Hepatocyte (in vitro differentiated cells): ENCODE results near the gene ACAT2. TPM values are rescaled to one million over a fixed set of nuclear protein-coding genes. Genes with fewer than 3 reads are reported as not detected.
"Not testable (repeated sequence)": the region's sequence is repeated elsewhere in the genome, so short reads cannot be mapped to it uniquely, and the experiment has no call there.

Experiments
- DNase-seq: peaks from one replicate; pipeline ENCODE4 v3.0.0-alpha.2; 2016; ENCODE audit warnings: low spot score
- H2AFZ ChIP-seq: fragments of 200-600 bp; sonication (generic); 2 replicates; pipeline ENCODE4 v1.6.0; 2016; ENCODE audit warnings: antibody characterized with exemption, mild to moderate bottlenecking
- H3K27ac ChIP-seq: fragments of 200-600 bp; sonication (generic); 2 replicates; pipeline ENCODE4 v1.5.1; 2016; ENCODE audit warnings: mild to moderate bottlenecking
- H3K27me3 ChIP-seq: fragments of 200-600 bp; sonication (generic); 2 replicates; pipeline ENCODE4 v1.6.1; 2016
- H3K36me3 ChIP-seq: fragments of 200-600 bp; sonication (generic); replicated peaks from 2 replicates; pipeline ENCODE4 v1.5.1; 2016; ENCODE audit warnings: low read depth; ENCODE audit not compliant: insufficient read depth
- H3K4me1 ChIP-seq: fragments of 200-600 bp; sonication (generic); 2 replicates; pipeline ENCODE4 v1.5.1; 2016; ENCODE audit warnings: mild to moderate bottlenecking, moderate library complexity; ENCODE audit not compliant: insufficient read depth
- H3K4me2 ChIP-seq: fragments of 200-600 bp; sonication (generic); 2 replicates; pipeline ENCODE4 v1.6.0; 2016
- H3K4me3 ChIP-seq: fragments of 200-600 bp; sonication (generic); 2 replicates; pipeline ENCODE4 v1.5.1; 2016; ENCODE audit warnings: mild to moderate bottlenecking
- H3K79me2 ChIP-seq: fragments of 200-600 bp; sonication (generic); 2 replicates; pipeline ENCODE4 v1.6.0; 2017; ENCODE audit warnings: mild to moderate bottlenecking
- H3K9me2 ChIP-seq: fragments of 200-600 bp; sonication (generic); replicated peaks from 2 replicates; pipeline ENCODE4 v1.6.0; 2017; ENCODE audit warnings: mild to moderate bottlenecking; ENCODE audit not compliant: insufficient read depth
- H3K9me3 ChIP-seq: fragments of 200-600 bp; sonication (generic); 2 replicates; pipeline ENCODE4 v1.5.1; 2016; ENCODE audit warnings: low read depth, mild to moderate bottlenecking
- H4K20me1 ChIP-seq: fragments of 200-600 bp; sonication (generic); 2 replicates; pipeline ENCODE4 v1.6.0; 2016; ENCODE audit warnings: mild to moderate bottlenecking; ENCODE audit not compliant: insufficient read depth, poor library complexity, severe bottlenecking
- EZH2 ChIP-seq: fragments of 200-600 bp; sonication (generic); IDR thresholded peaks from 2 replicates; pipeline ENCODE4 v1.6.1; 2016; ENCODE audit warnings: antibody characterized with exemption, mild to moderate bottlenecking, borderline replicate concordance
- EZH2phosphoT487 ChIP-seq: fragments of 200-600 bp; sonication (generic); IDR thresholded peaks from one replicate; pipeline ENCODE4 v1.6.1; 2018; ENCODE audit warnings: antibody characterized with exemption, mild to moderate bottlenecking, low read depth, moderate library complexity; ENCODE audit not compliant: unreplicated experiment, severe bottlenecking
- WGBS: methylation state at CpG from one replicate; pipeline ENCODE4 v1.1.6; 2016; ENCODE audit warnings: low lambda C conversion rate; ENCODE audit errors: missing lambda C conversion rate; 5-methylcytosine and 5-hydroxymethylcytosine counted together
- polyA plus RNA-seq: library from polyadenylated mRNA; unstranded; fragments of >200 nt; fragmentation: Nextera tagmentation; extraction: Ambion mirVana; gene quantifications from 2 replicates; pipeline ENCODE4 v1.2.1, GENCODE V29; 2016
- total RNA-seq: library from RNA; depleted of rRNA; stranded (reverse); fragments of >200 nt; gene quantifications from 2 replicates; pipeline ENCODE4 v1.2.3, GENCODE V29; 2014
- TF ChIP-seq, protein P1 (sequence below): fragments of 200-600 bp; sonication (generic); IDR thresholded peaks from 2 replicates; pipeline ENCODE4 v1.5.1; 2016; ENCODE audit warnings: antibody characterized with exemption, mild to moderate bottlenecking; ENCODE audit not compliant: poor library complexity

Gene ACAT2
- total and polyA plus RNA-seq, 2 experiments from 2014 or later = 67.0 to 98.6 TPM

DNA sequence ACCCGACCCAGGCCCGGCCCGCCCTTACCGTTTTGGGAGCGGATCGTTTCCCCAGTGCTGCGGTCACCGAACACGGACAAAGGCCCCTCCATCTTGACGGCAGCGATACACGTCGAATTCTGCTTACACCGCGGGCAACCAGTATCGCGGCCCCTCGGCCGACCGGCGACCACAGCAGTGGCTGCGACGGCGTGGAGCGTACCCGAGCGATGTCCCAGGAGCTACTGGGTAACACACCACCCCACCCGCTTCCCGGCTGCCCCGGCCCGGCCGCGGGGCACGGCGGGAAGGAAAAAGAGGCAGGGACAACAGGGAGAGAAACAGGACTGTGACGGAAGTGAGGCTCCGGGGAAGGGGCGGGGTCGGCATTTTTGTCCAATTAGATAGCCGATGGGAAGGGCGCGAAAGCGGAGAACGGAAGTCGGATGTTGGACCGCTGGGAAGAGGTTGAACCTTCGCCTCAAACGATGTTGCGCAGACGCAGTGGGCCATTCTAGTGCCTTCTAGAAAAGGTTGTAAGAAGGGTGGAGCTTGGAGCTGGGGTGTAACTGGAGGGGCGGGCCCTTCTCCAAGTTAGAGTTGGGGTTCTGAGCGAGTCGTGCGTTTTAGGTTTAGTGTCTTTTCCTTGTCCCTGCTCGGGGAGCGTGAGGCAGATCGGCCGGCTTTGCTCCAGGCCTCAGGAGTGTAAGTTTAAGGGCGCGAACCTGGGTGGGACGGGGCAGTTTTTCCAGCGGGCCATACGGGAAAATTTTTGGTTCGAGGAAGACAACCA lies 27.7 kb downstream of the ACAT2 start, which contains the start of gene TCP1:
TSS of gene TCP1 (minus strand) at position 226 of the 772 bp plus-strand sequence. CDS start at position 92, 134 bp downstream.
- peaks cover 19% of the 10 kb centered on the region for H4K20me1 ChIP-seq
- 2% methylated on average over 60 of the region's 64 CpGs for WGBS

GRCh38 chr6:159790149-159790955 lies 28.5 kb downstream of the ACAT2 start, which contains the start of gene MRPL18:
Gene MRPL18, plus strand, starts transcription at chr6:159790467. Its CDS starts 121 bp downstream, at chr6:159790588.
- H3K4me2 ChIP-seq = peak within 1 kb of the TSS; percentile 92
- H2AFZ ChIP-seq = peak within 1 kb of the TSS; percentile 45
- WGBS = under 1% methylated on average over 56 of the region's 56 CpGs
- peaks cover 19% of the 10 kb centered on the region for H4K20me1 ChIP-seq
- H3K9me2 ChIP-seq = no peaks in the 10 kb centered on the region
- H3K9me3 ChIP-seq = no peaks in the 10 kb centered on the region
- H3K27ac ChIP-seq = peak within 1 kb of the TSS; percentile 83
- H3K79me2 ChIP-seq = peaks cover 79% of the 10 kb centered on the region
- DNase-seq = peak; percentile 95
- TF ChIP-seq, protein P1, sequence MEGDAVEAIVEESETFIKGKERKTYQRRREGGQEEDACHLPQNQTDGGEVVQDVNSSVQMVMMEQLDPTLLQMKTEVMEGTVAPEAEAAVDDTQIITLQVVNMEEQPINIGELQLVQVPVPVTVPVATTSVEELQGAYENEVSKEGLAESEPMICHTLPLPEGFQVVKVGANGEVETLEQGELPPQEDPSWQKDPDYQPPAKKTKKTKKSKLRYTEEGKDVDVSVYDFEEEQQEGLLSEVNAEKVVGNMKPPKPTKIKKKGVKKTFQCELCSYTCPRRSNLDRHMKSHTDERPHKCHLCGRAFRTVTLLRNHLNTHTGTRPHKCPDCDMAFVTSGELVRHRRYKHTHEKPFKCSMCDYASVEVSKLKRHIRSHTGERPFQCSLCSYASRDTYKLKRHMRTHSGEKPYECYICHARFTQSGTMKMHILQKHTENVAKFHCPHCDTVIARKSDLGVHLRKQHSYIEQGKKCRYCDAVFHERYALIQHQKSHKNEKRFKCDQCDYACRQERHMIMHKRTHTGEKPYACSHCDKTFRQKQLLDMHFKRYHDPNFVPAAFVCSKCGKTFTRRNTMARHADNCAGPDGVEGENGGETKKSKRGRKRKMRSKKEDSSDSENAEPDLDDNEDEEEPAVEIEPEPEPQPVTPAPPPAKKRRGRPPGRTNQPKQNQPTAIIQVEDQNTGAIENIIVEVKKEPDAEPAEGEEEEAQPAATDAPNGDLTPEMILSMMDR = no peak
- TF ChIP-seq EZH2phosphoT487 (no peak), EZH2 (no peak)
- H3K4me3 ChIP-seq = peak within 1 kb of the TSS; percentile 53
- no peaks in the 10 kb centered on the region for H3K27me3 ChIP-seq
- H3K36me3 ChIP-seq = no peaks in the 10 kb centered on the region
- H3K4me1 ChIP-seq = peaks cover 32% of the 10 kb centered on the region

More for the DNA sequence above, 27.7 kb downstream of the ACAT2 start, which contains the start of gene TCP1:
- peak; percentile 100 for DNase-seq
- H3K27me3 ChIP-seq = no peaks in the 10 kb centered on the region
- H3K4me1 ChIP-seq = peaks cover 32% of the 10 kb centered on the region
- peak within 1 kb of the TSS; percentile 45 for H2AFZ ChIP-seq
- no peaks in the 10 kb centered on the region for H3K9me2 ChIP-seq
- peak within 1 kb of the TSS; percentile 83 for H3K27ac ChIP-seq
- no peaks in the 10 kb centered on the region for H3K9me3 ChIP-seq
- H3K79me2 ChIP-seq = peaks cover 87% of the 10 kb centered on the region
- H3K4me2 ChIP-seq = peak within 1 kb of the TSS; percentile 92
- peak within 1 kb of the TSS; percentile 53 for H3K4me3 ChIP-seq
- TF ChIP-seq EZH2 = no peak
- TF ChIP-seq, protein P1 = no peak
- H3K36me3 ChIP-seq = no peaks in the 10 kb centered on the region

DNA sequence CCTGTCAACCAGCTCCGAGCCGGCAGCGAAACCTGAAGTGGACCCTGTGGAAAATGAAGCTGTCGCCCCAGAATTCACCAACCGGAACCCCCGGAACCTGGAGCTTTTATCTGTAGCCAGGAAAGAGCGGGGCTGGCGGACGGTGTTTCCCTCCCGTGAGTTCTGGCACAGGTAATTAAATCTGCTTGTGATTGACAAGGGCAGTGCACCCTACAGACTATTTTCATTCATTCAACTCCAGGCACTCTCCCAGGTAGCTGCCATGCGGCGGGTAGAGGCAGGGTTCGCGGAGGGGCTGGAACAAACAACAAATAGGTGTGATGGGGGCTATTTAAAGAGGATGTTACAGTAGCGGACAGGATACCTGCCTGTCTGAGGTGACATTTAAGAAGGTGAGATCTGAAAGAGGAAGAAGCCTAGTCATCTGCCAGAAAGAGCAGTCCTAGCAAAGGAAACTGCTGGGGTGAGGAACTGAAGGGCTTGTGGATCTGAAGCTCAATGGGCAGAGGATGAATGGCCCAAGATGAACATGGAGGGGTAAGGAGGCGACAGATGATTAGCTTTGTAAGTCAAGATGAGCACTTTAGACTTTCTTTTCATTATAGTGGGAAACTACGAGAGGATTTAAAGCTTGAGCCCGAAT lies 29.2 kb downstream of the ACAT2 start:
- DNase-seq = peak; percentile 37
- Histone ChIP-seq H3K79me2 (peaks cover 75% of the 10 kb centered on the region), H4K20me1 (peaks cover 19% of the 10 kb centered on the region), H3K4me2 (peak overlapping the region; percentile 70), H2AFZ (peak overlapping the region; percentile 45), H3K9me3 (no peaks in the 10 kb centered on the region), H3K27ac (peak overlapping the region; percentile 83), H3K27me3 (no peaks in the 10 kb centered on the region), H3K4me3 (peak overlapping the region; percentile 53), H3K9me2 (no peaks in the 10 kb centered on the region), H3K4me1 (peaks cover 37% of the 10 kb centered on the region), H3K36me3 (no peaks in the 10 kb centered on the region)
- WGBS = 14% methylated on average over 18 of the region's 18 CpGs
- no peak for TF ChIP-seq EZH2
- TF ChIP-seq, protein P1 = no peak
- no peak for TF ChIP-seq EZH2phosphoT487

DNA sequence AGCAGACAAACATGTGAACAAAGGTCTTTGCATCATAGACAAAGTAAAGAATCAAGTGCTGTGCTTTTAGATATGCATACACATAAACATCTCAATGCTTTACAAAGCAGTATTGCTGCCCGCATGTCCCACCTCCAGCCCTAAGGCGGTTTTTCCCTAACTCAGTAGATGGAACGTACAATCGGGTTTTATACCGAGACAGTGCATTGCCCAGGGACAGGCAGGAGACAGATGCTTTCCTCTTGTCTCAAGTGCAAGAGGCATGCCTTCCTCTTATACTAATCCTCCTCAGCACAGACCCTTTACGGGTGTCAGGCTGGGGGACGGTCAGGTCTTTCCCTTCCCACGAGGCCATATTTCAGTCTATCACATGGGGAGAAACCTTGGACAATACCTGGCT lies 33.1 kb downstream of the ACAT2 start:
- not testable (repeated sequence) for H4K20me1 ChIP-seq, H3K9me2 ChIP-seq, H3K4me2 ChIP-seq, H3K27me3 ChIP-seq, DNase-seq, H3K9me3 ChIP-seq, H2AFZ ChIP-seq, H3K36me3 ChIP-seq, H3K4me3 ChIP-seq
- Histone ChIP-seq H3K79me2 (peaks cover 51% of the 10 kb centered on the region), H3K4me1 (peaks cover 24% of the 10 kb centered on the region), H3K27ac (peak overlapping the region; percentile 90)
- 76% methylated on average over 8 of the region's 8 CpGs for WGBS
